K562 (cell line): ENCODE measurements around the gene MATN1. TPM values are rescaled to one million over a fixed set of nuclear protein-coding genes. Genes with fewer than 3 reads are reported as not detected.

Experiments used
- CBFA2T3 ChIP-seq: fragments of 450-650 bp; IDR thresholded peaks from 2 replicates; pipeline ENCODE4 v1.6.1; 2017
- HDGF ChIP-seq: fragments of 450-650 bp; IDR thresholded peaks from 2 replicates; pipeline ENCODE4 v1.6.1; 2016
- HSF4 ChIP-seq: fragments of 250-450 bp; sonication (Bioruptor Pico); IDR thresholded peaks from 2 replicates; pipeline ENCODE4 v2.1.2; 2022; ENCODE audit warnings: mild to moderate bottlenecking, moderate library complexity, borderline replicate concordance
- JUND ChIP-seq, 2 experiments: IDR thresholded peaks; 2 replicates in 1 of 2; 3 replicates in 1 of 2; pipeline ENCODE4 v1.6.1; 2011; ENCODE audit warnings: borderline replicate concordance in 2 of 2, low read depth in 2 of 2, low read length in 2 of 2, improper control_type of control experiment in 1 of 2, missing biosample characterization in 1 of 2, missing genetic modification characterization in 1 of 2, missing genetic modification reagents in 1 of 2
- MAZ ChIP-seq, 2 experiments: fragments of 450-650 bp in 1 of 2; sonication (generic) in 1 of 2; formaldehyde crosslinking; IDR thresholded peaks in 1 of 2; conservative IDR thresholded peaks in 1 of 2; 2 replicates each; pipeline versions ENCODE4 v1.4.0 to v1.5.0; 2020; ENCODE audit warnings: mild to moderate bottlenecking in 1 of 2, missing genetic modification reagents in 1 of 2
- PHTF2 ChIP-seq: fragments of 250-450 bp; sonication (Bioruptor Pico); IDR thresholded peaks from 2 replicates; pipeline ENCODE4 v1.5.0; 2021; ENCODE audit warnings: mild to moderate bottlenecking
- POLR2G ChIP-seq: fragments of 200-400 bp; formaldehyde crosslinking; IDR thresholded peaks from 2 replicates; pipeline ENCODE4 v1.6.1; 2017; ENCODE audit warnings: low read depth, mild to moderate bottlenecking, antibody characterized with exemption, low read length, moderate library complexity
- PRDM10 ChIP-seq: fragments of 450-650 bp; IDR thresholded peaks from 2 replicates; pipeline ENCODE4 v1.6.1; 2018; ENCODE audit not compliant: partially characterized antibody
- RBM34 ChIP-seq: fragments of 200-400 bp; formaldehyde crosslinking; IDR thresholded peaks from 2 replicates; pipeline ENCODE4 v1.6.1; 2018; ENCODE audit warnings: low read length, borderline replicate concordance; ENCODE audit not compliant: insufficient read depth
- SIN3A ChIP-seq, 2 experiments: fragments of 150-350 bp in 1 of 2; IDR thresholded peaks; 2 replicates each; pipeline ENCODE4 v1.6.1; 2011 to 2016; ENCODE audit warnings: borderline replicate concordance in 2 of 2, low read depth in 2 of 2, low read length in 2 of 2, mild to moderate bottlenecking in 2 of 2, moderate library complexity in 2 of 2; ENCODE audit not compliant: control insufficient read depth in 1 of 2
- SPI1 ChIP-seq: IDR thresholded peaks from 2 replicates; pipeline ENCODE4 v1.6.1; 2011; ENCODE audit warnings: low read depth, low read length, control low read depth, borderline replicate concordance
- TAF7 ChIP-seq: fragments of 450-650 bp; IDR thresholded peaks from 2 replicates; pipeline ENCODE4 v1.6.1; 2016; ENCODE audit warnings: missing genetic modification characterization, missing compliant biosample characterization
- ZNF143 ChIP-seq: sonication (generic); formaldehyde crosslinking; IDR thresholded peaks from 2 replicates; pipeline ENCODE4 v1.9.0; 2022; ENCODE audit warnings: mild to moderate bottlenecking, missing genetic modification reagents
- ZNF165 ChIP-seq: fragments of 250-450 bp; sonication (Bioruptor Pico); IDR thresholded peaks from 2 replicates; pipeline ENCODE4 v1.4.0; 2020; ENCODE audit warnings: borderline replicate concordance
- ZNF232 ChIP-seq: sonication (generic); formaldehyde crosslinking; IDR thresholded peaks from 2 replicates; pipeline ENCODE4 v1.8.0; 2022; ENCODE audit warnings: mild to moderate bottlenecking, missing genetic modification reagents
- ZNF551 ChIP-seq: fragments of 250-450 bp; sonication (Bioruptor Pico); IDR thresholded peaks from 2 replicates; pipeline ENCODE4 v1.5.0; 2021; ENCODE audit warnings: mild to moderate bottlenecking, moderate library complexity
- ZNF668 ChIP-seq: fragments of 250-450 bp; sonication (Bioruptor Pico); IDR thresholded peaks from 2 replicates; pipeline ENCODE4 v1.8.0; 2022; ENCODE audit warnings: mild to moderate bottlenecking, inconsistent platforms
- polyA plus RNA-seq, 8 experiments: library from polyadenylated mRNA; depleted of rRNA in 4 of 8; stranded (reverse) in 5 of 8; unstranded in 3 of 8; fragments of >200 nt; fragmentation: Nextera tagmentation in 2 of 8; fragmentation: Illumina TruSeq in 1 of 8; extraction: Ambion mirVana in 2 of 8; extraction: Trizol in 1 of 8; gene quantifications; 2 replicates each; pipeline versions ENCODE4 v1.2.1 to v1.2.3, GENCODE V29; 2011 to 2014; ENCODE audit warnings: inconsistent platforms in 1 of 8, missing spikeins in 1 of 8
- total RNA-seq, 7 experiments: library from RNA; depleted of rRNA in 6 of 7; stranded (reverse); fragments of >200 nt in 6 of 7; fragmentation: Illumina TruSeq in 2 of 7; extraction: Trizol in 2 of 7; gene quantifications; 2 replicates each; pipeline versions ENCODE4 v1.2.1 to v1.2.3, GENCODE V29; 2011 to 2021; ENCODE audit warnings: low replicate concordance in 1 of 7
- TF ChIP-seq, protein P1 (sequence below): fragments of 450-650 bp; IDR thresholded peaks from 2 replicates; pipeline ENCODE4 v1.6.1; 2017; ENCODE audit warnings: antibody characterized with exemption
- TF ChIP-seq, protein P2 (sequence below): fragments of 450-650 bp; IDR thresholded peaks from 2 replicates; pipeline ENCODE4 v1.6.1; 2017; ENCODE audit warnings: antibody characterized with exemption, mild to moderate bottlenecking

Gene MATN1
- total and polyA plus RNA-seq, 9 of the 15 experiments (the other 6 are each of a cell fraction or from before 2014, with no cell fraction given) = 0.10 to 2.3 (median 1.2) TPM

GRCh38 chr1:30770150-30770549 lies 46.8 kb upstream of the MATN1 start (continued):
- TF ChIP-seq HDGF (no peak), JUND (IDR thresholded peaks at IDR 0.05; ENCODE audit: borderline replicate concordance, low read depth, low read length) (no peak), JUND (tag; IDR thresholded peaks at IDR 0.05; ENCODE audit: borderline replicate concordance, low read depth, low read length) (no peak), ZNF668 (CRISPR knock-in tag) (0 out of 2 replicates have a peak, but pooled peaks have one; percentile 3), MAZ (CRISPR knock-in tag; conservative IDR thresholded peaks at IDR 0.05 in 1 of 2, IDR thresholded peaks at IDR 0.05 in 1 of 2) (no peak), ZNF143 (CRISPR knock-in tag) (no peak), ZNF232 (no peak), POLR2G (0 out of 2 replicates have a peak, but pooled peaks have one; percentile 14), PRDM10 (no peak), PHTF2 (CRISPR knock-in tag) (no peak), SIN3A (IDR thresholded peaks at IDR 0.05; ENCODE audit: borderline replicate concordance in 2 of 2, control insufficient read depth in 1 of 2, low read depth in 2 of 2, low read length in 2 of 2) (no peak), HSF4 (CRISPR knock-in tag) (no peak), CBFA2T3 (no peak), TAF7 (tag) (no peak), SPI1 (no peak), RBM34 (no peak), ZNF551 (CRISPR knock-in tag) (no peak), ZNF165 (0 out of 2 replicates have a peak, but pooled peaks have one; percentile 35)
- TF ChIP-seq, protein P1, sequence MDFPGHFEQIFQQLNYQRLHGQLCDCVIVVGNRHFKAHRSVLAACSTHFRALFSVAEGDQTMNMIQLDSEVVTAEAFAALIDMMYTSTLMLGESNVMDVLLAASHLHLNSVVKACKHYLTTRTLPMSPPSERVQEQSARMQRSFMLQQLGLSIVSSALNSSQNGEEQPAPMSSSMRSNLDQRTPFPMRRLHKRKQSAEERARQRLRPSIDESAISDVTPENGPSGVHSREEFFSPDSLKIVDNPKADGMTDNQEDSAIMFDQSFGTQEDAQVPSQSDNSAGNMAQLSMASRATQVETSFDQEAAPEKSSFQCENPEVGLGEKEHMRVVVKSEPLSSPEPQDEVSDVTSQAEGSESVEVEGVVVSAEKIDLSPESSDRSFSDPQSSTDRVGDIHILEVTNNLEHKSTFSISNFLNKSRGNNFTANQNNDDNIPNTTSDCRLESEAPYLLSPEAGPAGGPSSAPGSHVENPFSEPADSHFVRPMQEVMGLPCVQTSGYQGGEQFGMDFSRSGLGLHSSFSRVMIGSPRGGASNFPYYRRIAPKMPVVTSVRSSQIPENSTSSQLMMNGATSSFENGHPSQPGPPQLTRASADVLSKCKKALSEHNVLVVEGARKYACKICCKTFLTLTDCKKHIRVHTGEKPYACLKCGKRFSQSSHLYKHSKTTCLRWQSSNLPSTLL = no peak
- TF ChIP-seq, protein P2, sequence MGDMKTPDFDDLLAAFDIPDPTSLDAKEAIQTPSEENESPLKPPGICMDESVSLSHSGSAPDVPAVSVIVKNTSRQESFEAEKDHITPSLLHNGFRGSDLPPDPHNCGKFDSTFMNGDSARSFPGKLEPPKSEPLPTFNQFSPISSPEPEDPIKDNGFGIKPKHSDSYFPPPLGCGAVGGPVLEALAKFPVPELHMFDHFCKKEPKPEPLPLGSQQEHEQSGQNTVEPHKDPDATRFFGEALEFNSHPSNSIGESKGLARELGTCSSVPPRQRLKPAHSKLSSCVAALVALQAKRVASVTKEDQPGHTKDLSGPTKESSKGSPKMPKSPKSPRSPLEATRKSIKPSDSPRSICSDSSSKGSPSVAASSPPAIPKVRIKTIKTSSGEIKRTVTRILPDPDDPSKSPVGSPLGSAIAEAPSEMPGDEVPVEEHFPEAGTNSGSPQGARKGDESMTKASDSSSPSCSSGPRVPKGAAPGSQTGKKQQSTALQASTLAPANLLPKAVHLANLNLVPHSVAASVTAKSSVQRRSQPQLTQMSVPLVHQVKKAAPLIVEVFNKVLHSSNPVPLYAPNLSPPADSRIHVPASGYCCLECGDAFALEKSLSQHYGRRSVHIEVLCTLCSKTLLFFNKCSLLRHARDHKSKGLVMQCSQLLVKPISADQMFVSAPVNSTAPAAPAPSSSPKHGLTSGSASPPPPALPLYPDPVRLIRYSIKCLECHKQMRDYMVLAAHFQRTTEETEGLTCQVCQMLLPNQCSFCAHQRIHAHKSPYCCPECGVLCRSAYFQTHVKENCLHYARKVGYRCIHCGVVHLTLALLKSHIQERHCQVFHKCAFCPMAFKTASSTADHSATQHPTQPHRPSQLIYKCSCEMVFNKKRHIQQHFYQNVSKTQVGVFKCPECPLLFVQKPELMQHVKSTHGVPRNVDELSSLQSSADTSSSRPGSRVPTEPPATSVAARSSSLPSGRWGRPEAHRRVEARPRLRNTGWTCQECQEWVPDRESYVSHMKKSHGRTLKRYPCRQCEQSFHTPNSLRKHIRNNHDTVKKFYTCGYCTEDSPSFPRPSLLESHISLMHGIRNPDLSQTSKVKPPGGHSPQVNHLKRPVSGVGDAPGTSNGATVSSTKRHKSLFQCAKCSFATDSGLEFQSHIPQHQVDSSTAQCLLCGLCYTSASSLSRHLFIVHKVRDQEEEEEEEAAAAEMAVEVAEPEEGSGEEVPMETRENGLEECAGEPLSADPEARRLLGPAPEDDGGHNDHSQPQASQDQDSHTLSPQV = peak; percentile 9
